H1 (cell line): Measurements from ENCODE around the gene IQCE. TPM values are rescaled to one million over a fixed set of nuclear protein-coding genes. Genes with fewer than 3 reads are reported as not detected.
A peak's percentile ranks its signal among the peaks of the same experiment; 100 is the strongest.

Experiments
- CTCF ChIA-PET: fragments of 300-600 bp; sonication (Branson Sonifier 250); formaldehyde crosslinking; loops from one replicate; lab custom pipeline; 2021; ENCODE audit not compliant: partially characterized antibody; lab: Charles Lee
- POLR2A ChIA-PET: fragments of 300-600 bp; sonication (Branson Sonifier 250); formaldehyde crosslinking; loops from one replicate; lab custom pipeline; 2021; ENCODE audit warnings: inconsistent platforms; ENCODE audit not compliant: partially characterized antibody; lab: Charles Lee
- DNase-seq, 2 experiments: peaks; one replicate each; pipeline versions ENCODE4 v3.0.0 to v3.0.0-alpha.2; 2010 to 2022; ENCODE audit warnings: low spot score in 2 of 2, low read depth in 1 of 2, mixed read lengths in 1 of 2
- FAIRE-seq: peaks from 2 replicates; lab custom pipeline; 2011; peaks lifted over from hg19 to GRCh38; lab: Jason Lieb, UNC
- H2AFZ ChIP-seq: 2 replicates; pipeline ENCODE4 v1.8.1; 2012; ENCODE audit warnings: low read length, inconsistent platforms
- H2AK5ac ChIP-seq: 2 replicates; pipeline ENCODE4 v1.6.1; 2013; ENCODE audit warnings: low read depth, low read length
- H2BK120ac ChIP-seq: replicated peaks from 2 replicates; pipeline ENCODE3; 2013; ENCODE audit warnings: low read depth, low read length, inconsistent platforms
- H2BK12ac ChIP-seq: 2 replicates; pipeline ENCODE4 v1.6.1; 2013; ENCODE audit warnings: low read depth, low read length
- H2BK15ac ChIP-seq: 2 replicates; pipeline ENCODE4 v1.6.1; 2013; ENCODE audit warnings: low read length
- H2BK20ac ChIP-seq: 2 replicates; pipeline ENCODE4 v1.6.1; 2013; ENCODE audit warnings: low read length
- H2BK5ac ChIP-seq: 2 replicates; pipeline ENCODE4 v1.6.1; 2013; ENCODE audit warnings: low read depth, low read length
- H3K14ac ChIP-seq: 2 replicates; pipeline ENCODE4 v1.6.1; 2013; ENCODE audit warnings: inconsistent platforms; ENCODE audit not compliant: insufficient read length
- H3K18ac ChIP-seq: 2 replicates; pipeline ENCODE4 v1.6.1; 2013; ENCODE audit warnings: low read length; ENCODE audit errors: extremely low read depth
- H3K23ac ChIP-seq: 2 replicates; pipeline ENCODE4 v1.6.1; 2013; ENCODE audit warnings: inconsistent platforms; ENCODE audit not compliant: insufficient read length
- H3K23me2 ChIP-seq: 2 replicates; pipeline ENCODE4 v1.6.1; 2013; ENCODE audit warnings: low read depth, low read length
- H3K27ac ChIP-seq: 2 replicates; pipeline ENCODE4 v1.6.1; 2011; ENCODE audit warnings: low read depth, low read length, inconsistent platforms
- H3K27me3 ChIP-seq, 4 experiments: replicated peaks in 1 of 4; 1 replicate in 1 of 4; 2 replicates in 3 of 4; pipeline versions ENCODE4 v1.6.1 to v1.8.1; 2011 to 2013; ENCODE audit warnings: low read length in 3 of 4, mild to moderate bottlenecking in 3 of 4, inconsistent platforms in 2 of 4, mixed read lengths in 2 of 4, moderate library complexity in 1 of 4; ENCODE audit not compliant: control insufficient read depth in 3 of 4, insufficient read depth in 3 of 4; ENCODE audit errors: extremely low read depth in 1 of 4
- H3K36me3 ChIP-seq, 4 experiments: 2 replicates each; pipeline versions ENCODE4 v1.6.1 to v1.8.1; 2011 to 2013; ENCODE audit warnings: mild to moderate bottlenecking in 4 of 4, low read length in 3 of 4, moderate library complexity in 2 of 4, control low read depth in 1 of 4, inconsistent platforms in 1 of 4; ENCODE audit not compliant: insufficient read depth in 4 of 4, control insufficient read depth in 2 of 4
- H3K4ac ChIP-seq: replicated peaks from 2 replicates; pipeline ENCODE3; 2013; ENCODE audit warnings: low read length, low read depth, mixed read lengths, inconsistent platforms; ENCODE audit not compliant: insufficient read length
- H3K4me1 ChIP-seq, 4 experiments: replicated peaks in 1 of 4; 1 replicate in 1 of 4; 2 replicates in 3 of 4; pipeline versions ENCODE4 v1.6.1 to v1.8.1; 2011 to 2013; ENCODE audit warnings: low read length in 3 of 4, inconsistent platforms in 2 of 4, mixed read lengths in 1 of 4; ENCODE audit not compliant: insufficient read depth in 4 of 4, control insufficient read depth in 3 of 4
- H3K4me2 ChIP-seq, 2 experiments: 2 replicates each; pipeline versions ENCODE4 v1.6.1 to v1.8.1; 2011 to 2013; ENCODE audit warnings: low read depth in 2 of 2, low read length in 2 of 2, control low read depth in 1 of 2, inconsistent platforms in 1 of 2, mild to moderate bottlenecking in 1 of 2; ENCODE audit not compliant: insufficient read depth in 1 of 2
- H3K4me3 ChIP-seq, 4 experiments: fragments of 200-600, 300-600 bp in 1 of 4; sonication (generic), shearing (Covaris generic), sonication (Bioruptor Twin) in 1 of 4; 2 replicates each; pipeline versions ENCODE4 v1.5.1 to v1.8.1; 2011 to 2016; ENCODE audit warnings: low read length in 4 of 4, low read depth in 3 of 4, control low read depth in 2 of 4, inconsistent platforms in 2 of 4, mild to moderate bottlenecking in 2 of 4, mixed read lengths in 1 of 4, moderate library complexity in 1 of 4; ENCODE audit not compliant: insufficient read depth in 2 of 4; ENCODE audit errors: extremely low read depth in 1 of 4
- H3K56ac ChIP-seq: replicated peaks from 2 replicates; pipeline ENCODE3; 2013; ENCODE audit warnings: low read depth, mild to moderate bottlenecking, mixed read lengths, low read length, inconsistent platforms; ENCODE audit not compliant: insufficient read length
- H3K79me1 ChIP-seq: 2 replicates; pipeline ENCODE4 v1.6.1; 2013; ENCODE audit warnings: low read depth, low read length, control low read depth
- H3K79me2 ChIP-seq, 2 experiments: 2 replicates each; pipeline versions ENCODE4 v1.6.1 to v1.8.1; 2012 to 2013; ENCODE audit warnings: low read length in 2 of 2, mild to moderate bottlenecking in 2 of 2, inconsistent platforms in 1 of 2; ENCODE audit not compliant: insufficient read depth in 2 of 2, control insufficient read depth in 1 of 2
- H3K9ac ChIP-seq, 4 experiments: replicated peaks in 1 of 4; 1 replicate in 1 of 4; 2 replicates in 3 of 4; pipeline versions ENCODE4 v1.6.1 to v1.8.1; 2011 to 2013; ENCODE audit warnings: low read depth in 3 of 4, low read length in 3 of 4, control low read depth in 2 of 4, mild to moderate bottlenecking in 2 of 4, moderate library complexity in 2 of 4, inconsistent platforms in 1 of 4; ENCODE audit errors: extremely low read depth in 1 of 4
- H3K9me3 ChIP-seq, 2 experiments: 2 replicates each; pipeline versions ENCODE4 v1.6.1 to v1.8.1; 2012 to 2013; ENCODE audit warnings: mild to moderate bottlenecking in 2 of 2, moderate library complexity in 2 of 2, control low read depth in 1 of 2, inconsistent platforms in 1 of 2, low read depth in 1 of 2, low read length in 1 of 2, mixed read lengths in 1 of 2; ENCODE audit not compliant: insufficient read depth in 2 of 2
- H4K20me1 ChIP-seq, 2 experiments: replicated peaks in 1 of 2; 2 replicates each; pipeline versions ENCODE3 to v1.8.1; 2011 to 2013; ENCODE audit warnings: inconsistent platforms in 2 of 2, low read length in 2 of 2, mild to moderate bottlenecking in 1 of 2; ENCODE audit not compliant: insufficient read depth in 2 of 2, control insufficient read depth in 1 of 2
- H4K5ac ChIP-seq: 2 replicates; pipeline ENCODE4 v1.6.1; 2013; ENCODE audit warnings: low read length, low read depth, mixed read lengths, inconsistent platforms; ENCODE audit not compliant: insufficient read length
- H4K8ac ChIP-seq: 2 replicates; pipeline ENCODE4 v1.8.0; 2013; ENCODE audit warnings: mild to moderate bottlenecking, moderate library complexity, low read length, inconsistent platforms; ENCODE audit not compliant: insufficient read depth; ENCODE audit errors: extremely low read depth
- H4K91ac ChIP-seq: replicated peaks from 2 replicates; pipeline ENCODE3; 2013; ENCODE audit warnings: low read length, mixed read lengths, inconsistent platforms; ENCODE audit not compliant: insufficient read length
- BACH1 ChIP-seq: IDR thresholded peaks from 2 replicates; pipeline ENCODE4 v1.6.1; 2012; ENCODE audit warnings: low read length, improper control_type of control experiment
- CHD1 ChIP-seq: IDR thresholded peaks from 2 replicates; pipeline ENCODE4 v1.6.1; 2012; ENCODE audit warnings: low read depth, low read length, improper control_type of control experiment
- CTBP2 ChIP-seq: IDR thresholded peaks from 2 replicates; pipeline ENCODE4 v1.7.0; 2011; ENCODE audit warnings: borderline replicate concordance, mild to moderate bottlenecking, moderate library complexity, mixed read lengths, low read length; ENCODE audit not compliant: insufficient read depth, insufficient read length
- CTCF ChIP-seq, 3 experiments: IDR thresholded peaks; 1 replicate in 2 of 3; 2 replicates in 1 of 3; pipeline versions ENCODE4 v1.5.1 to v1.6.1; 2011; ENCODE audit warnings: low read length in 3 of 3, mild to moderate bottlenecking in 3 of 3, inconsistent platforms in 2 of 3, low read depth in 1 of 3, moderate library complexity in 1 of 3; ENCODE audit not compliant: insufficient read depth in 1 of 3; ENCODE audit errors: control extremely low read depth in 1 of 3
- EP300 ChIP-seq, 2 experiments: IDR thresholded peaks; 1 replicate in 1 of 2; 2 replicates in 1 of 2; pipeline ENCODE4 v1.6.1; 2011 to 2012; ENCODE audit warnings: low read depth in 2 of 2, low read length in 2 of 2, mild to moderate bottlenecking in 2 of 2, borderline replicate concordance in 1 of 2, inconsistent platforms in 1 of 2, moderate library complexity in 1 of 2
- GABPA ChIP-seq: IDR thresholded peaks from 2 replicates; pipeline ENCODE4 v1.6.1; 2011; ENCODE audit warnings: mild to moderate bottlenecking, low read length, moderate library complexity, borderline replicate concordance; ENCODE audit not compliant: insufficient read depth
- MAFK ChIP-seq: IDR thresholded peaks from 2 replicates; pipeline ENCODE4 v1.6.1; 2012; ENCODE audit warnings: low read depth, mild to moderate bottlenecking, improper control_type of control experiment, low read length
- RFX5 ChIP-seq: IDR thresholded peaks from 2 replicates; pipeline ENCODE4 v1.6.1; 2011; ENCODE audit warnings: low read depth, low read length, improper control_type of control experiment, borderline replicate concordance
- SUZ12 ChIP-seq: fragments of 200-600 bp; sonication (generic); IDR thresholded peaks from 2 replicates; pipeline ENCODE4 v1.6.1; 2012; ENCODE audit warnings: mild to moderate bottlenecking, inconsistent platforms, low read length, moderate library complexity, mixed read lengths
- TCF12 ChIP-seq: IDR thresholded peaks from 2 replicates; pipeline ENCODE4 v1.6.1; 2011; ENCODE audit warnings: low read depth, mild to moderate bottlenecking, low read length
- TEAD4 ChIP-seq: IDR thresholded peaks from 2 replicates; pipeline ENCODE4 v1.6.1; 2012; ENCODE audit warnings: low read depth, low read length, inconsistent platforms, mixed read lengths
- WGBS, 2 experiments: shearing (Covaris generic) in 1 of 2; methylation state at CpG; one replicate each; pipeline versions ENCODE4 v1.1.6 to v1.1.7; 2013 to 2015; ENCODE audit warnings: low lambda C conversion rate in 2 of 2, mixed read lengths in 2 of 2, inconsistent platforms in 1 of 2, low coverage in 1 of 2, missing lambda C conversion rate in 1 of 2; ENCODE audit not compliant: insufficient replicate concordance in 2 of 2, insufficient coverage in 1 of 2, insufficient read length in 1 of 2; ENCODE audit errors: extremely low coverage in 1 of 2, missing lambda C conversion rate in 1 of 2; 5-methylcytosine and 5-hydroxymethylcytosine counted together
- polyA plus RNA-seq, 7 experiments: library from polyadenylated mRNA; depleted of rRNA in 3 of 7; stranded (reverse) in 5 of 7; unstranded in 2 of 7; fragments of >200 nt in 5 of 7; fragments of 200-250 nt in 2 of 7; gene quantifications; 1 replicate in 5 of 7; 2 replicates in 1 of 7; 4 replicates in 1 of 7; pipeline versions ENCODE4 v1.2.1 to v1.2.3, GENCODE V29; 2011 to 2013; ENCODE audit warnings: missing spikeins in 2 of 7, mixed read lengths in 2 of 7
- total RNA-seq: library from RNA; stranded (reverse); fragmentation: NEBNext Ultra II Directional; extraction: Animal tissue kit (Norgen Biotek cat#: 25700); gene quantifications from 2 replicates; pipeline ENCODE4 v1.2.1, GENCODE V29; 2021

IQCE gene
- total and polyA plus RNA-seq, 2 of the 8 experiments (the other 6 are each of a cell fraction or from before 2014, with no cell fraction given), result 2.2 to 4.9 TPM

DNA sequence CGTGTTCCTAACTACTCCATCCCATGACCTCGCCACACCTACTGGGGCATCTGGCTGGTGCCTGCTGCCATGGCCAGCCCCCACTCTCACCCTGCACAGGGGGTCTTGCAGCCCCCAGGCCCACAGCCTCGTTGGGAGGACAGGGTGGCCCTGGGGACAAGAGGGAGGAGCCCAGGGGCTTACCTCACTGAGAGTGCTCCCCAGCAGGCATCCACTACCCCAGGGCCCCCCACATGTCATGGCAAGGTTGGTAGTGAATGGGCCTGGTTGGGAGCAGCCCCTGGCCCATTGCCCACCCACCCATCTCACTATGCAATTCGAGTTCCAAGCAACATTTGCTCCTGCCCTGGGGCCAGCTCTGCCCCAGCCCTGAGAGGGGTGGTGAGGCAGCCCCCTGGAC lies 105.2 kb downstream of the IQCE start:
- Histone ChIP-seq H3K79me2 (no peaks in the 10 kb centered on the region), H3K9ac (no peak overlapping the region), H2AK5ac (no peak overlapping the region), H3K9me3 (peaks cover 0 to 4% of the 10 kb centered on the region in 2 experiments; a peak in 2 of 4 replicates), H3K23me2 (no peaks in the 10 kb centered on the region), H4K91ac (no peak overlapping the region), H2BK120ac (no peak overlapping the region), H3K4me1 (peaks cover 0 to 4% (median under 1%) of the 10 kb centered on the region in 4 experiments; a peak in 2 of 7 replicates), H3K27ac (no peak overlapping the region; the same call in 1 of the 2 replicates), H4K8ac (peak overlapping the region; percentile 51; the same call in 1 of the 2 replicates), H3K4me3 (no peak overlapping the region), H3K36me3 (peaks cover 0 to 22% (median 3%) of the 10 kb centered on the region in 4 experiments; a peak in 4 of 8 replicates), H2AFZ (no peak overlapping the region), H3K79me1 (no peaks in the 10 kb centered on the region), H2BK5ac (no peak overlapping the region), H3K4me2 (no peak overlapping the region), H3K56ac (no peak overlapping the region), H4K5ac (no peak overlapping the region), H2BK15ac (no peak overlapping the region), H3K18ac (no peak overlapping the region), H3K23ac (no peak overlapping the region), H2BK20ac (no peak overlapping the region), H3K27me3 (peaks cover 0 to 4% (median 0%) of the 10 kb centered on the region in 4 experiments; a peak in 1 of 7 replicates), H3K14ac (no peak overlapping the region), H4K20me1 (peaks cover 0 to 12% of the 10 kb centered on the region in 2 experiments), H3K4ac (no peak overlapping the region), H2BK12ac (no peak overlapping the region)
- WGBS, 2 experiments, result 77% methylated on average over 4 of the region's 4 CpGs; no CpG with 5 or more reads in 1 of the 2 experiments
- POLR2A ChIA-PET, result interaction anchor here (1.1 to 1.3 kb wide), 2 partner anchors 19 to 20 kb away, joined by 4 to 5 read pairs; no protein-coding TSS in a partner anchor
- FAIRE-seq, result no peak
- DNase-seq, result no peak
- CTCF ChIA-PET, result interaction anchor here (0.9 to 1.7 kb wide), 3 partner anchors 10 to 55 kb away, joined by 3 to 7 read pairs (median 6); no protein-coding TSS in a partner anchor
- no peak for TF ChIP-seq TCF12
- TF ChIP-seq BACH1, result no peak
- no peak for TF ChIP-seq SUZ12
- no peak for TF ChIP-seq CHD1
- no peak for TF ChIP-seq MAFK
- TF ChIP-seq GABPA, result no peak
- TF ChIP-seq TEAD4, result no peak
- no peak for TF ChIP-seq CTCF (IDR thresholded peaks at IDR 0.05; ENCODE audit: control extremely low read depth in 1 of 3, insufficient read depth in 1 of 3, low read depth in 1 of 3, low read length in 3 of 3)
- no peak for TF ChIP-seq CTBP2
- TF ChIP-seq EP300 (IDR thresholded peaks at IDR 0.05; ENCODE audit: borderline replicate concordance in 1 of 2, low read depth in 2 of 2, low read length in 2 of 2), result no peak
- no peak for TF ChIP-seq RFX5
